H1 (cell line): ENCODE results near the gene SAG. TPM values are rescaled to one million over a fixed set of nuclear protein-coding genes. Genes with fewer than 3 reads are reported as not detected.

Experiments
- CTCF ChIA-PET: fragments of 300-600 bp; sonication (Branson Sonifier 250); formaldehyde crosslinking; loops from one replicate; lab custom pipeline; 2021; ENCODE audit not compliant: partially characterized antibody; lab: Charles Lee
- POLR2A ChIA-PET: fragments of 300-600 bp; sonication (Branson Sonifier 250); formaldehyde crosslinking; loops from one replicate; lab custom pipeline; 2021; ENCODE audit warnings: inconsistent platforms; ENCODE audit not compliant: partially characterized antibody; lab: Charles Lee
- DNase-seq, 2 experiments: peaks; one replicate each; pipeline versions ENCODE4 v3.0.0 to v3.0.0-alpha.2; 2010 to 2022; ENCODE audit warnings: low spot score in 2 of 2, low read depth in 1 of 2, mixed read lengths in 1 of 2
- FAIRE-seq: peaks from 2 replicates; lab custom pipeline; 2011; peaks lifted over from hg19 to GRCh38; lab: Jason Lieb, UNC
- H2AFZ ChIP-seq: 2 replicates; pipeline ENCODE4 v1.8.1; 2012; ENCODE audit warnings: low read length, inconsistent platforms
- H2AK5ac ChIP-seq: 2 replicates; pipeline ENCODE4 v1.6.1; 2013; ENCODE audit warnings: low read depth, low read length
- H2BK120ac ChIP-seq: replicated peaks from 2 replicates; pipeline ENCODE3; 2013; ENCODE audit warnings: low read depth, low read length, inconsistent platforms
- H2BK12ac ChIP-seq: 2 replicates; pipeline ENCODE4 v1.6.1; 2013; ENCODE audit warnings: low read depth, low read length
- H2BK15ac ChIP-seq: 2 replicates; pipeline ENCODE4 v1.6.1; 2013; ENCODE audit warnings: low read length
- H2BK20ac ChIP-seq: 2 replicates; pipeline ENCODE4 v1.6.1; 2013; ENCODE audit warnings: low read length
- H2BK5ac ChIP-seq: 2 replicates; pipeline ENCODE4 v1.6.1; 2013; ENCODE audit warnings: low read depth, low read length
- H3K14ac ChIP-seq: 2 replicates; pipeline ENCODE4 v1.6.1; 2013; ENCODE audit warnings: inconsistent platforms; ENCODE audit not compliant: insufficient read length
- H3K18ac ChIP-seq: 2 replicates; pipeline ENCODE4 v1.6.1; 2013; ENCODE audit warnings: low read length; ENCODE audit errors: extremely low read depth
- H3K23ac ChIP-seq: 2 replicates; pipeline ENCODE4 v1.6.1; 2013; ENCODE audit warnings: inconsistent platforms; ENCODE audit not compliant: insufficient read length
- H3K23me2 ChIP-seq: 2 replicates; pipeline ENCODE4 v1.6.1; 2013; ENCODE audit warnings: low read depth, low read length
- H3K27ac ChIP-seq: 2 replicates; pipeline ENCODE4 v1.6.1; 2011; ENCODE audit warnings: low read depth, low read length, inconsistent platforms
- H3K27me3 ChIP-seq, 4 experiments: replicated peaks in 1 of 4; 1 replicate in 1 of 4; 2 replicates in 3 of 4; pipeline versions ENCODE4 v1.6.1 to v1.8.1; 2011 to 2013; ENCODE audit warnings: low read length in 3 of 4, mild to moderate bottlenecking in 3 of 4, inconsistent platforms in 2 of 4, mixed read lengths in 2 of 4, moderate library complexity in 1 of 4; ENCODE audit not compliant: control insufficient read depth in 3 of 4, insufficient read depth in 3 of 4; ENCODE audit errors: extremely low read depth in 1 of 4
- H3K36me3 ChIP-seq, 4 experiments: 2 replicates each; pipeline versions ENCODE4 v1.6.1 to v1.8.1; 2011 to 2013; ENCODE audit warnings: mild to moderate bottlenecking in 4 of 4, low read length in 3 of 4, moderate library complexity in 2 of 4, control low read depth in 1 of 4, inconsistent platforms in 1 of 4; ENCODE audit not compliant: insufficient read depth in 4 of 4, control insufficient read depth in 2 of 4
- H3K4ac ChIP-seq: replicated peaks from 2 replicates; pipeline ENCODE3; 2013; ENCODE audit warnings: low read length, low read depth, mixed read lengths, inconsistent platforms; ENCODE audit not compliant: insufficient read length
- H3K4me1 ChIP-seq, 4 experiments: replicated peaks in 1 of 4; 1 replicate in 1 of 4; 2 replicates in 3 of 4; pipeline versions ENCODE4 v1.6.1 to v1.8.1; 2011 to 2013; ENCODE audit warnings: low read length in 3 of 4, inconsistent platforms in 2 of 4, mixed read lengths in 1 of 4; ENCODE audit not compliant: insufficient read depth in 4 of 4, control insufficient read depth in 3 of 4
- H3K4me2 ChIP-seq, 2 experiments: 2 replicates each; pipeline versions ENCODE4 v1.6.1 to v1.8.1; 2011 to 2013; ENCODE audit warnings: low read depth in 2 of 2, low read length in 2 of 2, control low read depth in 1 of 2, inconsistent platforms in 1 of 2, mild to moderate bottlenecking in 1 of 2; ENCODE audit not compliant: insufficient read depth in 1 of 2
- H3K4me3 ChIP-seq, 4 experiments: fragments of 200-600, 300-600 bp in 1 of 4; sonication (generic), shearing (Covaris generic), sonication (Bioruptor Twin) in 1 of 4; 2 replicates each; pipeline versions ENCODE4 v1.5.1 to v1.8.1; 2011 to 2016; ENCODE audit warnings: low read length in 4 of 4, low read depth in 3 of 4, control low read depth in 2 of 4, inconsistent platforms in 2 of 4, mild to moderate bottlenecking in 2 of 4, mixed read lengths in 1 of 4, moderate library complexity in 1 of 4; ENCODE audit not compliant: insufficient read depth in 2 of 4; ENCODE audit errors: extremely low read depth in 1 of 4
- H3K56ac ChIP-seq: replicated peaks from 2 replicates; pipeline ENCODE3; 2013; ENCODE audit warnings: low read depth, mild to moderate bottlenecking, mixed read lengths, low read length, inconsistent platforms; ENCODE audit not compliant: insufficient read length
- H3K79me1 ChIP-seq: 2 replicates; pipeline ENCODE4 v1.6.1; 2013; ENCODE audit warnings: low read depth, low read length, control low read depth
- H3K79me2 ChIP-seq, 2 experiments: 2 replicates each; pipeline versions ENCODE4 v1.6.1 to v1.8.1; 2012 to 2013; ENCODE audit warnings: low read length in 2 of 2, mild to moderate bottlenecking in 2 of 2, inconsistent platforms in 1 of 2; ENCODE audit not compliant: insufficient read depth in 2 of 2, control insufficient read depth in 1 of 2
- H3K9ac ChIP-seq, 4 experiments: replicated peaks in 1 of 4; 1 replicate in 1 of 4; 2 replicates in 3 of 4; pipeline versions ENCODE4 v1.6.1 to v1.8.1; 2011 to 2013; ENCODE audit warnings: low read depth in 3 of 4, low read length in 3 of 4, control low read depth in 2 of 4, mild to moderate bottlenecking in 2 of 4, moderate library complexity in 2 of 4, inconsistent platforms in 1 of 4; ENCODE audit errors: extremely low read depth in 1 of 4
- H3K9me3 ChIP-seq, 2 experiments: 2 replicates each; pipeline versions ENCODE4 v1.6.1 to v1.8.1; 2012 to 2013; ENCODE audit warnings: mild to moderate bottlenecking in 2 of 2, moderate library complexity in 2 of 2, control low read depth in 1 of 2, inconsistent platforms in 1 of 2, low read depth in 1 of 2, low read length in 1 of 2, mixed read lengths in 1 of 2; ENCODE audit not compliant: insufficient read depth in 2 of 2
- H4K20me1 ChIP-seq, 2 experiments: replicated peaks in 1 of 2; 2 replicates each; pipeline versions ENCODE3 to v1.8.1; 2011 to 2013; ENCODE audit warnings: inconsistent platforms in 2 of 2, low read length in 2 of 2, mild to moderate bottlenecking in 1 of 2; ENCODE audit not compliant: insufficient read depth in 2 of 2, control insufficient read depth in 1 of 2
- H4K5ac ChIP-seq: 2 replicates; pipeline ENCODE4 v1.6.1; 2013; ENCODE audit warnings: low read length, low read depth, mixed read lengths, inconsistent platforms; ENCODE audit not compliant: insufficient read length
- H4K8ac ChIP-seq: 2 replicates; pipeline ENCODE4 v1.8.0; 2013; ENCODE audit warnings: mild to moderate bottlenecking, moderate library complexity, low read length, inconsistent platforms; ENCODE audit not compliant: insufficient read depth; ENCODE audit errors: extremely low read depth
- H4K91ac ChIP-seq: replicated peaks from 2 replicates; pipeline ENCODE3; 2013; ENCODE audit warnings: low read length, mixed read lengths, inconsistent platforms; ENCODE audit not compliant: insufficient read length
- ASH2L ChIP-seq: fragments of 200-600, 300-600 bp; sonication (generic); IDR thresholded peaks from one replicate; pipeline ENCODE4 v1.7.1; 2017; ENCODE audit warnings: low read length
- BCL11A ChIP-seq, 2 experiments: IDR thresholded peaks; one replicate each; pipeline ENCODE4 v1.6.1; 2011; ENCODE audit warnings: low read depth in 2 of 2, low read length in 2 of 2, mild to moderate bottlenecking in 2 of 2
- BRCA1 ChIP-seq: IDR thresholded peaks from 2 replicates; pipeline ENCODE4 v1.6.1; 2012; ENCODE audit warnings: low read depth, low read length, improper control_type of control experiment
- CHD2 ChIP-seq: IDR thresholded peaks from 2 replicates; pipeline ENCODE4 v1.6.1; 2012; ENCODE audit warnings: low read length, improper control_type of control experiment
- EGR1 ChIP-seq: IDR thresholded peaks from 2 replicates; pipeline ENCODE4 v1.6.1; 2011; ENCODE audit warnings: low read depth, low read length, borderline replicate concordance
- JUND ChIP-seq: IDR thresholded peaks from 2 replicates; pipeline ENCODE4 v1.6.1; 2011; ENCODE audit warnings: mild to moderate bottlenecking, improper control_type of control experiment, low read length
- PHF8 ChIP-seq: fragments of 200-600 bp; sonication (generic); conservative IDR thresholded peaks from 2 replicates; pipeline ENCODE4 v1.7.1; 2012; ENCODE audit warnings: low read depth, mild to moderate bottlenecking, inconsistent platforms, low read length, moderate library complexity
- POLR2A ChIP-seq, 2 experiments: IDR thresholded peaks; 1 replicate in 1 of 2; 2 replicates in 1 of 2; pipeline ENCODE4 v1.6.1; 2011; ENCODE audit warnings: low read depth in 2 of 2, low read length in 2 of 2, mild to moderate bottlenecking in 2 of 2; ENCODE audit errors: control extremely low read depth in 1 of 2
- RAD21 ChIP-seq, 2 experiments: IDR thresholded peaks in 1 of 2; conservative IDR thresholded peaks in 1 of 2; 2 replicates each; pipeline ENCODE4 v1.6.1; 2011; ENCODE audit warnings: low read depth in 2 of 2, low read length in 2 of 2, improper control_type of control experiment in 1 of 2, inconsistent platforms in 1 of 2, mild to moderate bottlenecking in 1 of 2, moderate library complexity in 1 of 2
- RBBP5 ChIP-seq: IDR thresholded peaks from 2 replicates; pipeline ENCODE4 v1.7.1; 2012; ENCODE audit warnings: low read depth, mild to moderate bottlenecking, inconsistent platforms, low read length, moderate library complexity, borderline replicate concordance
- RFX5 ChIP-seq: IDR thresholded peaks from 2 replicates; pipeline ENCODE4 v1.6.1; 2011; ENCODE audit warnings: low read depth, low read length, improper control_type of control experiment, borderline replicate concordance
- SP2 ChIP-seq: IDR thresholded peaks from 2 replicates; pipeline ENCODE4 v1.6.1; 2012; ENCODE audit warnings: mild to moderate bottlenecking, low read length, inconsistent platforms
- SRF ChIP-seq: IDR thresholded peaks from 2 replicates; pipeline ENCODE4 v1.6.1; 2011; ENCODE audit warnings: mild to moderate bottlenecking, low read depth, low read length, moderate library complexity
- SUZ12 ChIP-seq: fragments of 200-600 bp; sonication (generic); IDR thresholded peaks from 2 replicates; pipeline ENCODE4 v1.6.1; 2012; ENCODE audit warnings: mild to moderate bottlenecking, inconsistent platforms, low read length, moderate library complexity, mixed read lengths
- TCF12 ChIP-seq: IDR thresholded peaks from 2 replicates; pipeline ENCODE4 v1.6.1; 2011; ENCODE audit warnings: low read depth, mild to moderate bottlenecking, low read length
- YY1 ChIP-seq: IDR thresholded peaks from 2 replicates; pipeline ENCODE4 v1.6.1; 2011; ENCODE audit warnings: low read depth, mild to moderate bottlenecking, low read length
- WGBS, 2 experiments: shearing (Covaris generic) in 1 of 2; methylation state at CpG; one replicate each; pipeline versions ENCODE4 v1.1.6 to v1.1.7; 2013 to 2015; ENCODE audit warnings: low lambda C conversion rate in 2 of 2, mixed read lengths in 2 of 2, inconsistent platforms in 1 of 2, low coverage in 1 of 2, missing lambda C conversion rate in 1 of 2; ENCODE audit not compliant: insufficient replicate concordance in 2 of 2, insufficient coverage in 1 of 2, insufficient read length in 1 of 2; ENCODE audit errors: extremely low coverage in 1 of 2, missing lambda C conversion rate in 1 of 2; 5-methylcytosine and 5-hydroxymethylcytosine counted together
- polyA plus RNA-seq, 7 experiments: library from polyadenylated mRNA; depleted of rRNA in 3 of 7; stranded (reverse) in 5 of 7; unstranded in 2 of 7; fragments of >200 nt in 5 of 7; fragments of 200-250 nt in 2 of 7; gene quantifications; 1 replicate in 5 of 7; 2 replicates in 1 of 7; 4 replicates in 1 of 7; pipeline versions ENCODE4 v1.2.1 to v1.2.3, GENCODE V29; 2011 to 2013; ENCODE audit warnings: missing spikeins in 2 of 7, mixed read lengths in 2 of 7
- total RNA-seq: library from RNA; stranded (reverse); fragmentation: NEBNext Ultra II Directional; extraction: Animal tissue kit (Norgen Biotek cat#: 25700); gene quantifications from 2 replicates; pipeline ENCODE4 v1.2.1, GENCODE V29; 2021

The SAG gene
- total and polyA plus RNA-seq, 2 of the 8 experiments (the other 6 are each of a cell fraction or from before 2014, with no cell fraction given): not detected

- TF ChIP-seq ASH2L (no peak), BCL11A (IDR thresholded peaks at IDR 0.05; ENCODE audit: low read depth in 2 of 2, low read length in 2 of 2) (no peak), PHF8 (no peak), CHD2 (no peak), RAD21 (IDR thresholded peaks at IDR 0.05 in 1 of 2, conservative IDR thresholded peaks at IDR 0.05 in 1 of 2; ENCODE audit: low read depth in 2 of 2, low read length in 2 of 2) (no peak), SUZ12 (no peak), RBBP5 (no peak), POLR2A (IDR thresholded peaks at IDR 0.05; ENCODE audit: control extremely low read depth in 1 of 2, low read depth in 2 of 2, low read length in 2 of 2) (no peak), JUND (no peak), SRF (no peak), SP2 (no peak), TCF12 (no peak), RFX5 (no peak), EGR1 (no peak), YY1 (no peak), BRCA1 (no peak)
- H3K18ac ChIP-seq: no peak overlapping the region
- H2BK15ac ChIP-seq: no peak overlapping the region
- no peak overlapping the region for H2BK5ac ChIP-seq
- H2BK12ac ChIP-seq: no peak overlapping the region
- H3K23ac ChIP-seq: no peak overlapping the region
- no peak overlapping the region for H2AFZ ChIP-seq
- H3K56ac ChIP-seq: no peak overlapping the region
- H4K91ac ChIP-seq: no peak overlapping the region
- no peaks in the 10 kb centered on the region for H3K79me2 ChIP-seq
- no peak overlapping the region for H2AK5ac ChIP-seq
- H4K5ac ChIP-seq: no peak overlapping the region
- no peaks in the 10 kb centered on the region for H3K36me3 ChIP-seq
- ChIA-PET POLR2A (no interaction called here), CTCF (interaction anchor here (1.0 to 2.0 kb wide), 2 partner anchors 14 to 73 kb away, joined by 3 to 5 read pairs; no protein-coding TSS in a partner anchor)
- no peaks in the 10 kb centered on the region; a peak in 1 of 7 replicates for H3K27me3 ChIP-seq
- no peak overlapping the region for H3K4me3 ChIP-seq
- no peak overlapping the region for H3K9ac ChIP-seq
- no peaks in the 10 kb centered on the region for H3K23me2 ChIP-seq
- no peaks in the 10 kb centered on the region for H3K79me1 ChIP-seq
- no peak overlapping the region for H3K14ac ChIP-seq
- DNase-seq (no peak), FAIRE-seq (no peak)
- H3K4ac ChIP-seq: no peak overlapping the region
- no peak overlapping the region for H3K4me2 ChIP-seq
- no peak overlapping the region for H3K27ac ChIP-seq
- WGBS, 2 experiments: 83% methylated on average over 2 of the region's 2 CpGs; no CpG with 5 or more reads in 1 of the 2 experiments
- peaks cover 0 to 9% (median 3%) of the 10 kb centered on the region in 4 experiments; a peak in 5 of 7 replicates for H3K4me1 ChIP-seq
- no peak overlapping the region for H2BK20ac ChIP-seq
- no peak overlapping the region for H2BK120ac ChIP-seq
- peaks cover 0 to 2% of the 10 kb centered on the region in 2 experiments for H4K20me1 ChIP-seq
- no peaks in the 10 kb centered on the region for H3K9me3 ChIP-seq
- no peak overlapping the region for H4K8ac ChIP-seq
Measured at GRCh38 chr2:233371641-233372040, 64.0 kb downstream of the SAG start.
